KBM-7 (cell line): ENCODE results near the gene COG6.
A peak's percentile ranks its signal among the peaks of the same experiment; 100 is the strongest.

ENCODE experiments used
- DNase-seq: peaks from one replicate; pipeline ENCODE4 v3.0.0-alpha.2; 2015
- in situ Hi-C: fragments of 300-500 bp; cut with MboI; formaldehyde crosslinking; loops from 2 replicates; pipeline ENCODE4 v1.14.3; 2020; ENCODE audit warnings: low sequenced_read_pairs, low pct_unique_long_range_greater_than_20kb, mixed read lengths

Gene COG6

GRCh38 chr13:39672378-39673132, 17.1 kb downstream of the COG6 start:
- in situ Hi-C loops = no loop called here
- DNase-seq = no peak

GRCh38 chr13:39675904-39676303, 20.4 kb downstream of the COG6 start:
- no peak for DNase-seq

GRCh38 chr13:39676315-39676876, 20.9 kb downstream of the COG6 start:
- peak; percentile 33 for DNase-seq
- in situ Hi-C loops = no loop called here

More at GRCh38 chr13:39675904-39676303, 20.4 kb downstream of the COG6 start:
- in situ Hi-C loops = no loop called here

- in situ Hi-C loops = no loop called here
- no peak for DNase-seq
These were observed 26.8 kb downstream of the COG6 start for GRCh38 chr13:39682310-39682709.

GRCh38 chr13:39682788-39683187, 27.3 kb downstream of the COG6 start:
- DNase-seq = no peak
- in situ Hi-C loops = no loop called here

- in situ Hi-C loops = no loop called here
- peak; percentile 29 for DNase-seq
These were observed 29.2 kb downstream of the COG6 start for GRCh38 chr13:39684531-39685137.

- DNase-seq = peak; percentile 43
- in situ Hi-C loops = no loop called here
These were observed 30.2 kb downstream of the COG6 start for GRCh38 chr13:39685652-39686051.

- peak; percentile 27 for DNase-seq
These were observed 32.8 kb downstream of the COG6 start for GRCh38 chr13:39688278-39688677.

GRCh38 chr13:39688699-39689405, 33.4 kb downstream of the COG6 start:
- DNase-seq = no peak
- in situ Hi-C loops = no loop called here

More at GRCh38 chr13:39688278-39688677, 32.8 kb downstream of the COG6 start:
- in situ Hi-C loops = no loop called here

GRCh38 chr13:39692660-39693438, 37.4 kb downstream of the COG6 start:
- in situ Hi-C loops = no loop called here
- DNase-seq = no peak

- in situ Hi-C loops = no loop called here
- no peak for DNase-seq
These were observed 43.8 kb downstream of the COG6 start for GRCh38 chr13:39699274-39699673.

GRCh38 chr13:39712626-39713025, 57.2 kb downstream of the COG6 start:
- in situ Hi-C loops = no loop called here
- no peak for DNase-seq

GRCh38 chr13:39729156-39729555, 73.7 kb downstream of the COG6 start:
- in situ Hi-C loops = no loop called here
- no peak for DNase-seq

- no peak for DNase-seq
- in situ Hi-C loops = no loop called here
These were observed 79.5 kb downstream of the COG6 start for GRCh38 chr13:39734952-39735351.

GRCh38 chr13:39737047-39737446, 81.6 kb downstream of the COG6 start:
- in situ Hi-C loops = no loop called here
- no peak for DNase-seq

GRCh38 chr13:39740761-39741160, 85.3 kb downstream of the COG6 start:
- in situ Hi-C loops = no loop called here
- DNase-seq = no peak

GRCh38 chr13:39748961-39749360, 93.5 kb downstream of the COG6 start:
- no peak for DNase-seq
- in situ Hi-C loops = no loop called here

GRCh38 chr13:39749528-39749927, 94.1 kb downstream of the COG6 start:
- DNase-seq = no peak
- in situ Hi-C loops = no loop called here

GRCh38 chr13:39751805-39752204, 96.3 kb downstream of the COG6 start:
- in situ Hi-C loops = loop anchor here (25.0 kb wide), 1 partner anchor 935 kb away; no protein-coding TSS in a partner anchor

More at GRCh38 chr13:39751805-39752204, 96.3 kb downstream of the COG6 start:
- no peak for DNase-seq
